Pancreas (tissue), 10 donors: Measurements from ENCODE around the gene PLD4. TPM values are rescaled to one million over a fixed set of nuclear protein-coding genes. Genes with fewer than 3 reads are reported as not detected.

Experiments
- ATAC-seq, 4 donors: fragments of 200-7000 bp; cut with Tn5 transposase; one replicate each; pipeline versions ENCODE4 v1.8.0 to v1.9.1; 2020; ENCODE audit warnings: mild to moderate bottlenecking in 4 of 4, moderate library complexity in 4 of 4
- DNase-seq, 6 donors: peaks; one replicate each; pipeline ENCODE4 v3.0.0-alpha.2; 2020
- FAIRE-seq: peaks from 2 replicates; lab custom pipeline; 2012; peaks lifted over from hg19 to GRCh38; lab: Jason Lieb, UNC
- H3K27ac ChIP-seq, 4 donors: fragments of 200-600 bp; sonication (generic); 1 replicate in 3 of 4; 2 replicates in 1 of 4; pipeline versions ENCODE4 v1.5.0 to v1.8.0; 2020
- H3K27me3 ChIP-seq, 4 donors: fragments of 200-600 bp; one replicate each; pipeline ENCODE4 v1.8.0; 2021
- H3K36me3 ChIP-seq, 3 donors: fragments of 200-600 bp; sonication (generic) in 1 of 3; one replicate each; pipeline versions ENCODE4 v1.5.0 to v1.8.0; 2020 to 2021
- H3K4me1 ChIP-seq, 3 donors: fragments of 200-600 bp; one replicate each; pipeline ENCODE4 v1.8.0; 2021
- H3K4me3 ChIP-seq, 4 donors: fragments of 200-600 bp; sonication (generic) in 2 of 4; one replicate each; pipeline versions ENCODE4 v1.5.0 to v1.8.0; 2020 to 2021
- H3K9me3 ChIP-seq, 4 donors: fragments of 200-600 bp; one replicate each; pipeline ENCODE4 v1.8.0; 2021
- CTCF ChIP-seq, 4 donors: fragments of 200-600 bp; sonication (generic) in 3 of 4; IDR thresholded peaks; one replicate each; pipeline versions ENCODE4 v1.5.0 to v1.8.0; 2021; ENCODE audit warnings: antibody characterized with exemption in 4 of 4
- WGBS, 2 donors: extraction: QIAGEN DNeasy Blood & Tissue Kit; methylation state at CpG; one replicate each; pipeline ENCODE4 v1.1.7; 2013; 5-methylcytosine and 5-hydroxymethylcytosine counted together
- intact Hi-C, 3 donors: fragments of 100-400 bp; cut with DNase I; formaldehyde crosslinking; loops; one replicate each; pipeline versions ENCODE4 v1.11.1 to v1.14.2; 2022
- polyA plus RNA-seq, 2 donors: library from polyadenylated mRNA; stranded (reverse); fragments of 200-250 nt; gene quantifications; one replicate each; pipeline ENCODE4 v1.2.3, GENCODE V29; 2013
- total RNA-seq, 6 donors: library from RNA; stranded (reverse); fragmentation: NEBNext Ultra II Directional in 4 of 6; extraction: Animal tissue kit (Norgen Biotek cat#: 25700) in 4 of 6; gene quantifications; one replicate each; pipeline versions ENCODE4 v1.2.1 to v1.2.4, GENCODE V29; 2021 to 2023
- donor health status: healthy with polysubstance abuse.
- donor health status: DM: no; HTN: no; CAD: no; lungs with moderate emphysema.
- donor health status: DM: no; HTN: no; CAD: no.
- donor health status: control.
- donor health status: control.
- donor health status: Bipolar disorder and iron deficiency.
- donor health status: DM: yes; HTN: yes; CAD: no.
- donor health status: DM: no; HTN: no; CAD: no.
- donor health status: DM: no; HTN: no; CAD: no.
- donor health status: DM: yes; HTN: yes; CAD: no.

The PLD4 gene
- total and polyA plus RNA-seq, 8 donors: 0.19 to 12.5 (median 0.52) TPM

GRCh38 chr14:104953896-104954656 is 29.4 kb downstream of the PLD4 start:
- DNase-seq: peak in 2 of 6 donors; percentile 16 to 49
- ATAC-seq: no peak

GRCh38 chr14:104954746-104955395 is 30.2 kb downstream of the PLD4 start:
- no peak overlapping the region for H3K27ac ChIP-seq
- no peak overlapping the region for H3K4me3 ChIP-seq
- WGBS, 2 donors: 69 to 82% methylated on average over 13 of the region's 13 CpGs
- DNase-seq: peak in 3 of 6 donors; percentile 10 to 41 (median 41)
- no peak for ATAC-seq
- H3K36me3 ChIP-seq: no peaks in the 10 kb centered on the region
- no peak for TF ChIP-seq CTCF (IDR thresholded peaks at IDR 0.05)
- no peak for FAIRE-seq
- H3K4me1 ChIP-seq: no peaks in the 10 kb centered on the region
- H3K9me3 ChIP-seq: no peaks in the 10 kb centered on the region
- H3K27me3 ChIP-seq: no peaks in the 10 kb centered on the region
- intact Hi-C loops: no loop called here

More at GRCh38 chr14:104953896-104954656, 29.4 kb downstream of the PLD4 start:
- Histone ChIP-seq H3K4me3 (no peak overlapping the region), H3K36me3 (no peaks in the 10 kb centered on the region), H3K27me3 (no peaks in the 10 kb centered on the region), H3K9me3 (no peaks in the 10 kb centered on the region), H3K27ac (no peak overlapping the region), H3K4me1 (no peaks in the 10 kb centered on the region)
- no peak for TF ChIP-seq CTCF (IDR thresholded peaks at IDR 0.05)
- FAIRE-seq: no peak
- WGBS, 2 donors: 81 to 83% methylated on average over 26 of the region's 26 CpGs
- intact Hi-C loops: no loop called here

- FAIRE-seq (no peak), DNase-seq (peak in 1 of 6 donors; percentile 6), ATAC-seq (no peak)
- no peaks in the 10 kb centered on the region for H3K4me1 ChIP-seq
- H3K9me3 ChIP-seq: no peaks in the 10 kb centered on the region
- H3K27ac ChIP-seq: no peak overlapping the region
- intact Hi-C loops: no loop called here
- H3K27me3 ChIP-seq: no peaks in the 10 kb centered on the region
- WGBS, 2 donors: 87 to 93% methylated on average over 3 of the region's 3 CpGs
- no peaks in the 10 kb centered on the region for H3K36me3 ChIP-seq
- no peak for TF ChIP-seq CTCF (IDR thresholded peaks at IDR 0.05)
- H3K4me3 ChIP-seq: no peak overlapping the region
Observed at GRCh38 chr14:104955396-104955770, 30.7 kb downstream of the PLD4 start.

GRCh38 chr14:104956290-104956890 is 31.7 kb downstream of the PLD4 start:
- DNase-seq (peak in 2 of 6 donors; percentile 24 to 55), ATAC-seq (no peak), FAIRE-seq (no peak)
- Histone ChIP-seq H3K4me3 (no peak overlapping the region), H3K36me3 (no peaks in the 10 kb centered on the region), H3K4me1 (no peaks in the 10 kb centered on the region), H3K27me3 (no peaks in the 10 kb centered on the region), H3K27ac (no peak overlapping the region), H3K9me3 (no peaks in the 10 kb centered on the region)
- no peak for TF ChIP-seq CTCF (IDR thresholded peaks at IDR 0.05)
- intact Hi-C loops: no loop called here
- WGBS, 2 donors: 71 to 77% methylated on average over 14 of the region's 14 CpGs
